HK-2 (cell line): Measurements from ENCODE around the gene CCND1.

Experiments
- DNase-seq: peaks from one replicate; pipeline ENCODE4 v3.0.0-alpha.2; 2018; ENCODE audit not compliant: unreplicated experiment

CCND1 gene

DNA sequence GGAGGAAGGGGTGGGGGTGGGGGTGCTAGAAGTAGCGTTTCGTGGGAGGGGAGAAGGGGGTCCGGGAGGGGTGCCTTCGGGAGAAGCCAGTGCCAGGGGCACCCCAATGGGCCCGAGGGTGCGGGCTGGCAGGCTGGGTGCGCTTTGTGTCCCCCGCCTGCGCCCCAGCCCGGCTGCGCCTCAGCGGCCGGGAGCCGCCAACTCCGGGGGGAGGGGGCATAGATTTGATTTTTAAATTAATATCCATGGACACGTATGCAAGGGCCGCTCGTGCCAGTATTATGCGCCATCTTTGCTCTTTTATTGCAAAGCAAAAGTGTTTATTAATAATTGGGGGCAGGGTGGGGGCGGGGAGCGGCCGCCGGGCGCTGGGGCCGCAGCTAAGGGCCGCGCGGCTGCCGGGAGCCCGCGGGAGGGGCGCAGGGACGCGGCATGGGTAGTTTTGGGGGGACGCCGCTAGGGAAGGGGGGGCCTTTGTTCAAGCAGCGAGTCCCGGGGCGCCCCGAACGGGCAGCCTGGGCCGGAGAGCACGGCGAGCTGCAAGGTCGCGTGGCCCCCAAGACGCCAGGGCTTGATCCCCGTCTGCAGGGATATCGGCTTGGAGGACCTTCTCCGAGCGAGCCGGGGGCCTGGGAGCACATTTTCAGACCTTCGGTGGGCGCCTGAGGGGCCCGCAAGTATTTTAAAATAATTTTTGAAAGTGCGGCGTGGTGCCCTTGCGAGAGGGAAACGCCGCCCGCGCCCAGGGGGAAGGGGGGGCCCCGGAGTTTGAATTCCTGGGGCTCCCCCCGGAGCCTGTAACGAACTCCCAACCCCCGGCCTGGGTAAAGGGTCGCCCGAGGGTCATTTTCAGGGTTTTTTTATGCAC, 959 bp downstream of the CCND1 start:
- DNase-seq: no peak

DNA sequence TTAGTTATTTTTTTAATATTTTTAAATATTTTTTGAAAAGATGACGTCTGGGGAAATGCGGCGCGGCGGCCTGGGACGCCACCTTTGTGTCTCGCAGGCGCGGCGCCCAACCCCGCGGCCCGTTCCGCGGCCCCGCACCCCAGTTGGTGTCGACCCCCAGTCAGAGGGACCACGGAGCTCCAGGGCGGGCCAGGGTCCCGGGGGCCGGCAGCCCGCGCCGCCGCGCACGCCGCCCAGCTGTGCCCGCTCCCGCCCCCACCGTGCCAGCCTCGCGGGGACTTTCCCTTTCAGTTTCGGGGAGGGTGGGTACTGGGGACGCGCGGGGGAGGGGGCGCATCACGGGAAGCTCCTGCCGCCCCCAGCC, 1.6 kb downstream of the CCND1 start:
- DNase-seq: no peak

DNA sequence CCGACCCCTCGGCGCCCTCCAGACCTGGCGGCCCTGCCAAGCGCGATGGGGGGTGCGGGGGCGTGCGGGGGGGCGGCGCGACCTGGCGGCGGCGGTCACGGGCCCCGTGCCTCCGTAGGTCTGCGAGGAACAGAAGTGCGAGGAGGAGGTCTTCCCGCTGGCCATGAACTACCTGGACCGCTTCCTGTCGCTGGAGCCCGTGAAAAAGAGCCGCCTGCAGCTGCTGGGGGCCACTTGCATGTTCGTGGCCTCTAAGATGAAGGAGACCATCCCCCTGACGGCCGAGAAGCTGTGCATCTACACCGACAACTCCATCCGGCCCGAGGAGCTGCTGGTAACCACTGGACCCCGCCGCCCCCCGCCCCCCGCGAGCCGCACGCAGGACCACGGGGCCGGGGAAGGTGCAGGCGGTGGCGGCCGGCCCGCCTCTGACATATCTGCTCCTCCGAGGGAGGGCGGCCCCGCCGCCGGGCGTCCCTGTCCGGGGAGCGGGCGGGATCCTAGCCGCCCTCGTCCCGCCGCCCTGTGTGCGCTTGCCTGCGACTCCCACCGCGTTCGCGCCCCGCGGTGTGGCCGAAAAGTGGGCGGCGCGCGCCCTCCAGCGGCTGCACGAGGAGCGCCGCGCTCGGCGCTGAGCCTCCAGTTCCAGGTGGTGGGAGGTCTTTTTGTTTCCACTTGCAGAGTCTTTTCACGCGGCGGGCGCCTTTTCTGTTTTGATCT, 2.1 kb downstream of the CCND1 start:
- DNase-seq: peak; percentile 71

DNA sequence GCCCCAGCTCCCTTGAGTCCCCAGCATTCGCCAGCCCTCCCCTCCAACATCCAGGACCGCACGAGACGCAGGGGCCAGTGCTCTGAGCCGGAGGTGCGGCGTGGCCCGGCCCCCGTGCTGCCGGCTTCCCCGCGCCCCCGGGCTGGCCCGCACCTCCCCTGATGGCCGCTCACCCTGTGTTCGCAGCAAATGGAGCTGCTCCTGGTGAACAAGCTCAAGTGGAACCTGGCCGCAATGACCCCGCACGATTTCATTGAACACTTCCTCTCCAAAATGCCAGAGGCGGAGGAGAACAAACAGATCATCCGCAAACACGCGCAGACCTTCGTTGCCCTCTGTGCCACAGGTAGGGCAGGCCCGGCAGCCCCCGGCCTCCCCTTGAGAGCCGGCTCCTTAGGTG, 2.7 kb downstream of the CCND1 start:
- no peak for DNase-seq

DNA sequence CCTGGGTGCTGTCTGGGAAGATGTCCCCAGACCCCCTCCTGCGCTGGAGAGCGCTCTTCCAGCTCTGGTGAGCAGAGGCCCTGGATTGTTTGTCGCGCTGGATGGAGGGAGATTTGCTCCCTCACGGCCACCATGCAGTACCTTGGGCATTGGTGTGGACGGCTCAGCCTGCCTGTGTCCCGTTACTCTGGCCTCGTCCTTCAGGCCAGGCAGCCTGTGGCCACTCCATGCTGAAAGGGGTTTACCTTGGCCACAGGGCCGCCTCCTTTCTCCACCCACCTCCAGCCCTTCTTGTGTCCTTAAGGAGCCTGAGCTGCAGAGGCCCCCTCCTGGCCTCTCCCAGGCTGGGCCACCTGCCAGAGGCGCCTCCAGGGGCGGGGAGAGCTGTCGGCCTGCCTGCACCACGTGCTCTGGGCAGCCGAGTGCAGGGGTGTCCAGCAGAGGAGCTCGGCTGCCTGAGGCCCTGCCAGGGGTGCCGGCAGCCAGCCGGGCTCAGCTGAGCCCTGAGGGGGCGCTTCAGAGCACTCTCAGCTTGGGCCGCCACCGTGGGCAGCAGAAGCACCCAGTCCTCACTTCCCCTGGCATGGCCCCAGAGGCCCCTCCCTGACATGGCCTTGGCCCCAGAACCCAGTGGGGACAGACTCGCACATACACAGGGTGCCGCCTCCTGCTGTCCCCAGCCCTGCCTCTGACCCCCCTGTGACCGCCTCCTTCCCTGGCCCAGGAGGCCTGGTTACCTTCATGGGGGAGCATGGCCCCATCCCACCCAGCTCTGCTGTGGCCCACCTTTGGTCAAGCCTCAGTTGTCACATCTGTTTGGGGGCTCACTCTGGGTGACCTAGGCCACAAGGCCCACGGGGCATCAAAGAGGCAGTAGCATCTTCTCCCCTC, 3.4 kb downstream of the CCND1 start:
- DNase-seq: peak; percentile 64

DNA sequence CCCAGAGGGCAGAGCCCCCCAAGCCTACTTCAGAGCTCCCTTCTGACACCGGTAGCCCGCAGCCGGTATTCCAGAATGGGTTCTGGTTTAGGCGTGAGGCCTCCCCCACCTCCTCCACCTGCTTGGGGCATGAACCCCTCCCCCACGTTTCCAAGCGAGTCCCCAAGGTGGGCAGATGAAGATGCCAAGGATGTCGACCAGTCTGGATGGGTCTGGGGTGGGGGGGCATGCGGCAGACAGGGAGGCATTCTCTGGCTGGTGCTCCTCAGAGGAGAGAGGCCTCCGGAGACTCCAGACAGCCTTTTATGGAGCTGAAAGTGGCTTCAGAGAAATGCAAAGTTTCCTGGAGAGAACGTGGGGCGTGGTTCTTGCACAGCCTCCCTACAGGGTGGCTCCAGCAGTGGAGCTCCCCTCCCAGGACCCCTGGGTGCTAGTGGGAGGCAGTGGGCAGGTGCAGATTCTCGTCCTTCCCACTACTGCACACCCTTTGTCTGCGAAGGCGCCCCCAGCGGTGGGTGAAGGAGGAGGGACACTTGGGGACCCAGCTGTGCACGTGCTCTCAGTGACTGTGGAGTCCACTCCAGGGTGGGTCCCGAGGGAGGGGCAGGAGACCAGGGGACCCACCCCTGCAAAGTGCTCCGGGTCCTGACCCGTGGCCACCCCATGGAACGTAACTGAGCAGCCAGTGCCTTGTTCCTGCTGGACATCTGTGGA, 4.2 kb downstream of the CCND1 start:
- no peak for DNase-seq

DNA sequence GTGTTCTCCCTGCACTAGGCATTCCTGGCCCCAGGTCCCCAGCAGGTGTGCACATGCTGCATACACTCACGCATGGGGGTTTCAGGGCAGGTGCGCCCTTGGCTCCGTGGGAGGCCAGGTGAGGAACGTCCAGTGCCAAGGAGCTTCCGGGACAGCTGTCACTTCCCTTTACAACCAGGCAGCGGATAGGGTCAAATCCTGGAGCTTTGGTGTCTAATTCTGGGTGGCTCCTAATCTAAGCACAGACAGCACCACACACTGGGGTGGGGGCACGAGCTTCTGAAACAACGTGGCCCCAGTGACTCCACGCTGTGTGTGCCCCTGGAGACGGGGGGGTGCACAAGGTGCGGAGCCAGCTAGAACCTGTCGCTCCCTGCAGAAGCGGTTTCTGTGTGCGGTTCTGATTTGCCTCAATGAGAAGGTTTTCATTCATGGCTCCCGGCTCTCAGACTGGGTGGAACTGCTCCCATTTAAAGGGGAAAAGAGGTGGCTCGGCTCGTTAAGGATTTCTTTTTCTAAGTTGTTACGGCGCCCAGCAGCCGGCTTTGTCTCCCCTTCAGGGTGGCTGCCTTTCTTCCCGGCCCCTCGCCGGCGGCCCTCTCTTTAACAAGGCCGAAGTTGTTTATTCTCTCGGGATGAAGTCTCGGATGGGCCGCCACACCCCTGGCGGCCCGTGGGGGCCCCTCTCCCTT, 5.0 kb downstream of the CCND1 start:
- DNase-seq: no peak

DNA sequence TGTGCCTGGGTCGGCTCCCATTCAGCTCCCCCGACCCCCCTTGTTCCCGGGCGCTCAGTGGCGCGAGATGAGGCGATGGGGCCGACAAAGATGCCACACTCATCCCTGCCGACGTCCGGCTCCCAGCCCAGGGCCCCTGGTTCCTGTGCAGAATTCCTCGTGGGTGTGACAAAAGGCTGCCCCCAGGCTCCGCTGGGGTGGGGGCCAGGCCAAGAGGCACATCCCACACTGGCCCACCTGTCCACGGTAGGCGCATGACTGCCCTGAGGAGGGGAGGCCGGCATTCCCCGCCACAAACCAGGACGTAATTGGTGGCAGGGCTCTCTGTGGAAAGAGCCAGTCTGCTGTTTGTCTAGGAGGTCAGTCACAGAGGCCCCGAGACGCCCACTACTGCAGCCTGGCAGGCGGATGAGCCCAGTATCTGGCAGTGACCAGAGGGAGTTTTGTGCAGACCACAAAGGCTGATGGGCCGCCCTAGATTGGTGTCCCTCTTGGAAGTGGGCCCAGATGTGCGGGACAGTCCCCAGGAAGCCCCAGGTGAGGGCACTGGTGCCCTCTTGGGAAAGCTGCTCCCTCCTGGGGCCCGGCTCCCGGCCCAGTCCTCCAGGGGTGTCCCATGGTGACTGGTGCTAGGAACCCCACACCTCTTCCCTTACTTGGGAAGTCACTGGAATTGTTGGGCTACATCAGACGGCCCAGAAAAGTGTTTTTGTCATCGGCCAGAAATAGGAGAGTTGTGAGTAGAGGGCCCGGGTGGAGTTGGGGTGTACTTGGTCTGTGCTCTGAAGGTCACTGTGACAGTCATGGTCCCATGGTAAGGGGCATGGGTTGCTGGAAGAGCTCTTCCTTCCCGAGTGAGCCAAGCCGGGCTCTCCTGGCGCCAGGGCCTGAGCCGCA, 5.8 kb downstream of the CCND1 start:
- no peak for DNase-seq

DNA sequence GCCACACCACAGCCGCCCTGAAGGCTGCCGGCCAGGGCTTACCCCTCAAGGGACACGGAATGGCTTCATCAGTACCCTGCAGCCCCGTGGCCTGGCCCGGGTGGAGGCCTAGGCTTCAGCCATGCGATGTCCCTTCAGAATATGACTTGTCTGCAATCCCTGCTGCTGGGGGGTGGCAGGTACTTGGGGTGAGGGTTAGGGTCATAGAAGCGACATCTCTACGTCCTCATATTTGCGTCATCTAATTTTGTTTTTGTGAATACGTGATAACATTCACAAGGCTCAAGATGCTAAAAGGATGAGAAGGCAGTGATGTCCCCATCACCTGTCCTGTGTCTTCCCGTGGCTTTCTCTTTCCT, 6.4 kb downstream of the CCND1 start:
- DNase-seq: no peak

DNA sequence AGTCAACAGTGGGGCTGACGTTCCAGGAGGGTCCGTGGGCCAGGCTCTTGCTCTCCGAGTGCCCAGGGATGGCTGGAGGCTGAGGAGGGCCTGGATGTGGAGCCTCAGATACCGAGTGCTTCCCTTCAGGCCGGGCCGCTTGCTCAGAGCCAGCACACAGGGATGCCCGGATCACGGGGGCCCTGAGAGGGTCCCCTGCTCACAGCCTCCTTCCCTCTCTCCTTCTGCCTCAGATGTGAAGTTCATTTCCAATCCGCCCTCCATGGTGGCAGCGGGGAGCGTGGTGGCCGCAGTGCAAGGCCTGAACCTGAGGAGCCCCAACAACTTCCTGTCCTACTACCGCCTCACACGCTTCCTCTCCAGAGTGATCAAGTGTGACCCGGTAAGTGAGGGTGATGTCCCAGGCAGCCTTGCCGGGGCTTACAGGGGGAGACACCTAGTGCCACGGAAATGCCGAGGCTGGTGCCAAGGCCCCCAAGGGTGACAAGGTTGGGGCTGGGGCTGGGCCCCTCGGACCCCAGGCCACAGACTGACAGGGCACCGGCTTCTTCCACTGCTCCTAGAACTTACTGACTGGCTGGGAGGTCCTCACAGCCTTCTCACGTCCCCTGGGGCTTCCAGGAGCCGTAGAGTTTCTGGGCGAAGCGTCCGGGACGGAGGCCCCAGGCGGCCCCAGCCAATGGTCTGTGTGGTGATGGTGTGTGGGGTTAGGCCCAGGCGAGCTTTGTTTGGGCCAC, 7.0 kb downstream of the CCND1 start:
- no peak for DNase-seq

DNA sequence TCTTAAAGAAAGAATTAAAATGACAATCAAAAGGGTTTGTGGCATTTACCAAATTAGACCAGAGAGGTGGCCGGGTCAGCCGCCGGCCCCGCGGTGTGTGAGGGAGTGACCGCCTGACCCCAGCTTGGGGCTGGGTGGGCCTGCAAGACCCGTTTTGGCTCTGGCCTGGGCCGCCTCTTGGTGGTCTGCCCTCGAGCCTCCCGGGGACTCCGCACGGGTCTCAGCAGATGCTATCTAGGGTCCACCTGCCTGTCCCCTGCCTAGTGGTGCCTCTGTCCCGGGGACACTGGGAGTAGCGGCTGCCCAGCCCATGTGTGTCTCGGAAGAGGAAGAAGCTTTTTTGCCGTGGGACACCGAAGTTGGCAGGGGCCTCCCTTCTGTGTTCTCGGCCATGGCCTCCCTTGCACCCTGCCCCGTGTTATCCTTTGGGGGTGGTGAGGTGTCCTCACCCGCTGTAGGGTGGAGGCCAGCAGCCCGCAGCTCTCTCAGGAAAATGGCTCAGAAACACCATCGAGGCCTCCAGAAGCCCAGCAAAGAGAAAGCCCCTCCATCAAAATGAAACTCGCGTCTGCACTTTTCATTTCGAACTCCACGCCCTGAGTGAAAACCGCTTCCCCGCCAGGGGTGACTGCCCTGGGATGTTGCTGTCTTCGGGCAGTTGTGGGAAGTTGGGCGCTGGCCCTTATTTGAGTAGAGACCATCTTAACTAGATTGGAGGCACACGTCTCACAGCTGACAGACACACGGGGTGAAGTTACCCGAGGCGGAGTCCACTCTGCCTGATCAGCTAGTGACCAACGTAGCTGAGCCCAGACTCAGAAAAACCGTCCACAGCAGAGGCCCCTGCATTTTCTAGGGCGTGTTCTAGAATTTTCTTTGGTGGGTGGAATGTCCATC, 8.0 kb downstream of the CCND1 start:
- no peak for DNase-seq

DNA sequence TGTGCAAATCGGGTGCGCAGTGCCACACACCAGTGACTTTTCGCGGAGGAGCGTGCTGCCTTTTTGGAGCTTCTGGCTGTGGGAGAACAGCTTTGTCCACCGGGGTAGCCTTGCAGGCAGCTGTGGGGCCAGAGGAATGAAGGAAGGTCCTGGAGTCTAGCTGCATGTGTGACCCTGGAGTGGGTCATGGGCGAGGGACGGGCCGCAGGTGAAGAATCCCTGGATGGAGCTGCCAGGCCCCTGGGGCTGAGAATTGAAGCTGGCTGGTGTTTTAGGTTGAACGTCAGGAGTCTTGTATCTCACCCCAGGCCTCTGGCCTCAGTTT, 8.6 kb downstream of the CCND1 start:
- DNase-seq: no peak

DNA sequence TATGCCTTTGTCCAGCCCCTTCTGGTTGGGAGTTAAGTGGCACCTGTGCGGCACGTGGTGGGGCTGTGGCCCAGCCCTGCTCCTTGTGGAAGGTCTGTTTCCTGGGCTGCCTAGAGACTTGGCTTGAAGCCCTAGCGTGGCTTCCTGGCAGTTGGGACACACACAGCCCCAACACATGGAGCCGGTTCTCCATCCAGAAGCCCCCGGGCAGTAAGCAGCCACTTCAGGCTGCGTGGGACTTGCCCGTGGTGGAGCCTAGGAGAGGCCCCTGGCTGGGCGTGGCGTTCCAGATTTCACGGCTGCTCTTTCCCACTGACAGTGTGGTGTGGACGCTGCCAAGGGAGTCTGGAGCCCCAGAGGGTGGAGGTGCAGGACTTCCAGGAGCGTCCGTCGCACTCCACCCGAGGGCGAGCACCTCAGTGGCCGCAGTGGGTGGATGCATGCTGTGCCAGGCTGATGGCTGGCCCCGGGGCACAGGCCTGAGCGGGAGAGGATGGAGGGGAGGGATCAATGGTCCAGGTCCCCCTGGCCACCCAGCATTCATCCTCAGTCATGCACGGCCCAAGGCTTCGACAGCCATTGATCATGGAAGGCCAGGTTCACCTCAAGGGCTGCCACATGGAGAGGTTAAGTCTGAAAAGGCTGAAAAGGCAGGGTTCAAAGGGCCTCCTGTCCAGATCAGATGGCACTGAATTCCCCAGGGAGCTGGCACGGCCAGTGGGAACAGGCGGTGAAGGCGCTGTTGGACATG, 9.3 kb downstream of the CCND1 start:
- no peak for DNase-seq

DNA sequence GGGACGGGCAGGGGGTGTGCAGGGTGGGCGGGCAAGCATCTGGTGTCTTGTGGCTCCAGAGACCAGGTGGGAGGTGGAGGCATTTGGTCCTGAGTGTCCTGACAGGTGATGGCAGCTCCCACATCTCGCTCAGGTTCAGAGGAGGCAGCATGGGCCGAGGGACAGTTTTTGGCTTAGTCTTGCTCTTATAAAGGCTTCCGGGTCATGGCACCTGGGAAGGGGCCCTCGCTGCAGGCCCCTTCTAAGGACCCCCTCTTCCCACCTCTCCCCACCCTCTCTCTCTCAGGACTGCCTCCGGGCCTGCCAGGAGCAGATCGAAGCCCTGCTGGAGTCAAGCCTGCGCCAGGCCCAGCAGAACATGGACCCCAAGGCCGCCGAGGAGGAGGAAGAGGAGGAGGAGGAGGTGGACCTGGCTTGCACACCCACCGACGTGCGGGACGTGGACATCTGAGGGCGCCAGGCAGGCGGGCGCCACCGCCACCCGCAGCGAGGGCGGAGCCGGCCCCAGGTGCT, 9.9 kb downstream of the CCND1 start:
- DNase-seq: no peak

DNA sequence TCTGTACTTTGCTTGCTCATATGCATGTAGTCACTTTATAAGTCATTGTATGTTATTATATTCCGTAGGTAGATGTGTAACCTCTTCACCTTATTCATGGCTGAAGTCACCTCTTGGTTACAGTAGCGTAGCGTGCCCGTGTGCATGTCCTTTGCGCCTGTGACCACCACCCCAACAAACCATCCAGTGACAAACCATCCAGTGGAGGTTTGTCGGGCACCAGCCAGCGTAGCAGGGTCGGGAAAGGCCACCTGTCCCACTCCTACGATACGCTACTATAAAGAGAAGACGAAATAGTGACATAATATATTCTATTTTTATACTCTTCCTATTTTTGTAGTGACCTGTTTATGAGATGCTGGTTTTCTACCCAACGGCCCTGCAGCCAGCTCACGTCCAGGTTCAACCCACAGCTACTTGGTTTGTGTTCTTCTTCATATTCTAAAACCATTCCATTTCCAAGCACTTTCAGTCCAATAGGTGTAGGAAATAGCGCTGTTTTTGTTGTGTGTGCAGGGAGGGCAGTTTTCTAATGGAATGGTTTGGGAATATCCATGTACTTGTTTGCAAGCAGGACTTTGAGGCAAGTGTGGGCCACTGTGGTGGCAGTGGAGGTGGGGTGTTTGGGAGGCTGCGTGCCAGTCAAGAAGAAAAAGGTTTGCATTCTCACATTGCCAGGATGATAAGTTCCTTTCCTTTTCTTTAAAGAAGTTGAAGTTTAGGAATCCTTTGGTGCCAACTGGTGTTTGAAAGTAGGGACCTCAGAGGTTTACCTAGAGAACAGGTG, 11.1 kb downstream of the CCND1 start:
- DNase-seq: no peak

DNA sequence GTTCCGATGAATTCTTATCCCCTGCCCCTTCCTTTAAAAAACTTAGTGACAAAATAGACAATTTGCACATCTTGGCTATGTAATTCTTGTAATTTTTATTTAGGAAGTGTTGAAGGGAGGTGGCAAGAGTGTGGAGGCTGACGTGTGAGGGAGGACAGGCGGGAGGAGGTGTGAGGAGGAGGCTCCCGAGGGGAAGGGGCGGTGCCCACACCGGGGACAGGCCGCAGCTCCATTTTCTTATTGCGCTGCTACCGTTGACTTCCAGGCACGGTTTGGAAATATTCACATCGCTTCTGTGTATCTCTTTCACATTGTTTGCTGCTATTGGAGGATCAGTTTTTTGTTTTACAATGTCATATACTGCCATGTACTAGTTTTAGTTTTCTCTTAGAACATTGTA, 12.0 kb downstream of the CCND1 start:
- DNase-seq: no peak
